HG03354 (cell line): ENCODE measurements around the gene CLIP4.
"Not testable (repeated sequence)": the region's sequence is repeated elsewhere in the genome, so short reads cannot be mapped to it uniquely, and the experiment has no call there.

Experiments
- ATAC-seq: cut with Tn5 transposase; IDR thresholded peaks from one replicate; pipeline ENCODE4 v1.9.1; 2021; ENCODE audit warnings: mild to moderate bottlenecking; ENCODE audit not compliant: unreplicated experiment, poor library complexity, severe bottlenecking

The CLIP4 gene

DNA sequence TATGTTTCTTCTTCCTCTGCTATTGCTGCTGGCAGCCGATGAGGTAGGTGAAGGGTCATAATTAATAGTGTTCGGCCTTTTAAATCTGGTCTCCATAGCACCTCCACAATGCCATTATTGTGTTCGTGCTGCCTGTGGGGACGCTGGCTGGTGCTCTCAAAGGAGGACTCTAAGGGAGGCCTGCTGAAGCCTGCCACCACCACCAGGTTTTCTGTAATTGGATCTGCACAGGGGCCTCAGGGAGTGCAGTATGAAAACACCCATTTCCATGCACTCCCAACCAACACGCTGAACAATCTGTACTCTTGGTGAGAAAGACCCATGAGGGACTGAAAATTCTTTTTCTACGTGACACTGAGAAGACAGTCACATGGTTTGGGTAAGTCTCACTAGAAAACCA is 17.6 kb upstream of the CLIP4 start:
- no peak for ATAC-seq

- ATAC-seq: no peak
These were observed 14.7 kb upstream of the CLIP4 start for GRCh38 chr2:29100564-29100963.

DNA sequence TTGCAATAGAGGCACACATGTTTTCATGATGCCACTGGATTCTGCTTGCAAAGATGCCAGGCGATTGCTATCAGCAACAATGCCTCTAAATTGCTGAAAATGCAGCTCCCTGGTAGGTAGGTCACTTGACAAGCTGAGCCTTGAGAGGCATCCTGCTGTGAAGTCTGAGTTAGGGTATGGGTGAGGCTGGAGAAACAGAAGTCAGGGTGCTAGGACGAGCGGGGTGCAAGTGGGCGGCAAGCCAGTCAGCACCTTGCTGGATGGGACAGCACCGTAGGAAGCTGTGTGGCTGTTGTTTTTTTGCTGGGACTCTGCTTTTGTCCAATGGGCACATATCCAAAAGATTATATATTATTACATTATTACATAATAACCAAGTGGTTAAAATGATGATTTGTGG is 10.5 kb upstream of the CLIP4 start:
- no peak for ATAC-seq

DNA sequence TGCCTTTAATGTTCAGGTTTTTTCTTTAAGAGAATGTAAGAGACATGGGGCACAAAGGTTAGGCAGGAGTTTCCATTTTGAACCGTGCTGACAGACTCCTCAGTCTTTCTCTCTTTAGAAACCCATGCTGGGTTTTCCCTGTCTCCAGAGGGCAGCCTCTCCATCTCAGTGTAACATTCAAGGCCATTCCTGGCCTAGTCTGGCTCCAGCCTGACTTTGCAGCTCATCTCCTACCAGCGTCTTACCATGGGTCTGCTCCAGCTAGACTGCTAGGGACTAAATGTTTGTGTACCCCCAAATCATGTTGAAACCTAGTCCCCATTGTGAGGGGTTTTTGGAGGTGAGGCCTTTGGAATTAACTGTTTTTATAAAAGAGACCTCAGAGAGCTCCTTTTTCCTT is 9.8 kb upstream of the CLIP4 start:
- no peak for ATAC-seq

DNA sequence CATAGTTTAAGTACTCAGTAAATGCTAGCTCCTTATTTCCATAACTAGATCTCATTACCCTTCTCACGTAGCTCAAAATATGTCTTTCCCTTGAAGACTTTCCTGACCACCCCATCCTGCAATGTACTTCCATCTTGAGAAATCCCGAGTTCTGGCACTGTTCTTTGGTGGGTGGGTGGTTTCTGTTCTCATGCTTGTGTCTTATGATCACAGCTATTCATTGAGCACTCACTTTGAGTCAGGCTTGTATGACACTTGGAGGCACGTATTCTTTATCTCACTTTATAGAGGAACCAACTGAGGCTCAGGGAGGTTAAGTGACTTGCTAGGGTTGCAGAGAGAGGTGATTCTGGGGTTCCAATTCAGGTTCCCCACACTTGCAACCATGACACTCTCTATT is 9.0 kb upstream of the CLIP4 start:
- no peak for ATAC-seq

DNA sequence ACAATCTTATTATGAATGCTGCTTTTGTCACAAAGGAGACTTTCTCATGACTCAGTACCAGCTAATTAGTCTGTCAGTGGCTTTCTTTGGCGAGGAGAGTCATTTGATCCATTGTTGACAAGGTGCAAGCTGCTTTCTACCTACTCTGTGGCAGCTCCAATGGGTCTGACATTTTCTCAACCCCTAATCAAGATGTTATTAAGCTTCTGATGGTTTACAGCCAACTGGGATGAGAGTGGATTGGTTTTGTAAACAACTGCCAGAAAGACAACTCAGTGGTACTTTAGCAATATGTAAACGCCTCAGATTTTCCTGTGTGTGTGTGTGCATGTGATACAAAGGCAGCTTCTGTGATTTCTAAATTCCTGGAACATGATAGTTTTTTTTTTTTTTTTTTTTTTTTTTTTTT is 8.2 kb upstream of the CLIP4 start:
- ATAC-seq: no peak

GRCh38 chr2:29107547-29107946 is 7.7 kb upstream of the CLIP4 start:
- ATAC-seq: not testable (repeated sequence)

DNA sequence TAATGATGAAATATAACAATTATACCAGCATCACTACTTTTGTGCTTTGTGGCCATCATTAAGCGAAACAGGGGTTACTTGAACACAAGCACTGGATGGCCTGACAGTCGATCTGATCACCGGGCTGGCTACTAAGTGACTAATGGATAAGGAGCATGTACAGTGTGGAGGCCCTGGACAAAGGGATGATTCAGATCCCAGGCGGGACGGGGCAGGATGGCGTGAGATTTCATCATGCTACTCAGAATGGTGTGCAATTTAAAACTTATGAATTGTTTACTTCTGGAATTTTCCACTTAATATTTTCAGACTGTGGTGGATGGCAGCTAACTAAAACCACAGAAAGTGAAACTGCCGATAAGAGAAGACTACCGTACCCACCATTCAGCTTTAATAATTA is 7.0 kb upstream of the CLIP4 start:
- no peak for ATAC-seq

DNA sequence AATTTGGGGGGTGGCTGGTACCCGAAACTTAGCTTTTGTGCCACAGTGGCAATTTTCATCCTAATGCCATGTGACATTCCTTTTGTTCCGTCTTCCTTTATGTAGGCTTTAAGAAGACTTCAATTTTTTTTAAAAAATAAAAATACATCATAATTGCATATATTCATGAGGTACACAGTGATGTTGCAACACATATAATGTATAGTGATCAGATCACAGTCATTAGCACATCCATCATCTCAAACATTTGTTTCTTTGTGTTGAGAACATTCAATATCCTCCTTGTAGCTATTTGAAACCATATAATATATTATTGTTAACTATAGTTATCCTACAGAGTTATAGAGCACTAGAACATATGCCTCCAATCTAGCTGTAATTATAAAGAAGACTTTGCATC is 6.0 kb upstream of the CLIP4 start:
- ATAC-seq: no peak

- ATAC-seq: peak; percentile 46
These were observed 4.2 kb upstream of the CLIP4 start for GRCh38 chr2:29110916-29111535.

- ATAC-seq: no peak
These were observed 2.8 kb upstream of the CLIP4 start for GRCh38 chr2:29112379-29112778.

- no peak for ATAC-seq
These were observed 2.1 kb upstream of the CLIP4 start for GRCh38 chr2:29113027-29113686.

- ATAC-seq: peak; percentile 28
These were observed 1.3 kb upstream of the CLIP4 start for GRCh38 chr2:29113891-29114321.

- no peak for ATAC-seq
These were observed 649 bp upstream of the CLIP4 start for GRCh38 chr2:29114586-29114945.

DNA sequence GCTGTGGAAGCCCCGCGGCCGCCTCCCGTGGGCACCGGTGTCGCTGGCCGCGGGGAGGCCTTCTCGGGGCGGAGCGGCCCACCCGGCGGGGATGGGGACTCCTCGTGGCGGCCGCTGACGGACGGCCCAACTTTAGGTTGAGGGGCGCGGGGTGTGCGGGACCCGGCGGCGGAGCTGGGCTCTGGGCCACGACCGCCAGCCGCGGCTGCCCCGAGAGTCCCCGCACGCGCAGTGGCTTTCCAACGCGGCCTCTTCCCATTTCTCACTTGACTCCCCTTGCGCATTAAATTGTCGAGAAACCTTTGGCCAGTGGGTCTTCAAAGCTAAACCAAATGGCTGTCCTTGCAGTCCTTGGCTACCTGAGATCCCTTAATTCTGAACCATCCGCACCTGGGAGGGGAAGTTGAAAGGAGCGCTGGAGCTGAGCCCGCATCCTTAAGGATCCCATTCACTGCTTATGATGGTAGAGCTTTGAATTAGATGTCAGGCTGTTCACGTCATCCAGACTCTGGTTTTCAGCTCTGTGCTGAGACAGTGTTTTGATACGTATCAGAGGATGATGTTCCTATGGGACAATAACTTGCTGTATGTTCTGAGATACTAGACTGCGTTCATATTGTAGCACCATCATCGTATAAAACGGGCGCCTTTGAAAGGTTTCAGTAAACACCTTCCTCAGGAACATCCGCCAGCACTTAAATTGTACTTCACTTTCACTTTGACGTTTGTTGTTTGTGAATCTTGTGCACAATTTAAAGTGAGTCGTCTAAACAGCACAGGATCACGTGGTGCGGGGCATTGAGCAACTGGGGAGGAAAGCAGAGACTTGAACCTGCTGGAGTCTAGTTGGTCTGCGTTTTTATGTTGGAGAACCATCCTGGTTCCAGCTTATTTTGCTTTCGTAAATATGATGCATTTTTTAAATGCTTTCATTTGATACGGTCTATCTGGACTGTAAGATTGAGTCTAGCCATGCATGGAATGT is 874 bp downstream of the CLIP4 start:
- peak; percentile 52 for ATAC-seq

DNA sequence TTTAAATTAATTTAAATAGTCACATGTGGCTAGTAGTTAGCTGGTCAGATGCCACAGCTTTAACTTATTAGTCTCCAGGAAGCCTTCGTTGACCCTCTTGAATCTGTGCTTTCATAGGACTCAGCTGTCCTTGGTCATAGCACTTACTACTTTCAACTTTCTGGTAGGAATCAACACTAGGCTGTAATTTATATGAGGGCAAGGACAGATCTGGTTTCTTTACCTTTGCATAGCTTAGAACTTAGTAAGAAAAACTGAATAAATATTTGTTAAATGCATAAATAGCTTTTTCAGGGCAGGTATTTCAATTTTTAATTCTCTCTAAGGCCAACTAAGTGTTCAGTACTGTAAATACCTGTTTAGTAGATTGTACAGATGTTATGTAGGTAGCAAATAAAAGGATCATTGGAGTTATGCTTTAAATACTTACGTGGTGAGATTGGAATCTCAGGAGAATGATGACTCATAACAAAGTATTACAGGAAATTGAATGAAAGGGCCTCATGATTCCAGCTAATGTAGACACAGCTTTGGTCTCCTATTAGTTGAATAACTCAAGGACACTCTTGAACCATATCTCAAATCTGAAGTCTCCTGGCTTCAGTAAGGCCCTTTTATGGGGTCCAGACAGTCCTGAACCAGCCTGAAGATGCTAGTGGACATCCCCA is 2.6 kb downstream of the CLIP4 start:
- ATAC-seq: no peak

GRCh38 chr2:29119211-29119610 is 4.0 kb downstream of the CLIP4 start:
- ATAC-seq: no peak

GRCh38 chr2:29120846-29121245 is 5.6 kb downstream of the CLIP4 start:
- ATAC-seq: no peak

DNA sequence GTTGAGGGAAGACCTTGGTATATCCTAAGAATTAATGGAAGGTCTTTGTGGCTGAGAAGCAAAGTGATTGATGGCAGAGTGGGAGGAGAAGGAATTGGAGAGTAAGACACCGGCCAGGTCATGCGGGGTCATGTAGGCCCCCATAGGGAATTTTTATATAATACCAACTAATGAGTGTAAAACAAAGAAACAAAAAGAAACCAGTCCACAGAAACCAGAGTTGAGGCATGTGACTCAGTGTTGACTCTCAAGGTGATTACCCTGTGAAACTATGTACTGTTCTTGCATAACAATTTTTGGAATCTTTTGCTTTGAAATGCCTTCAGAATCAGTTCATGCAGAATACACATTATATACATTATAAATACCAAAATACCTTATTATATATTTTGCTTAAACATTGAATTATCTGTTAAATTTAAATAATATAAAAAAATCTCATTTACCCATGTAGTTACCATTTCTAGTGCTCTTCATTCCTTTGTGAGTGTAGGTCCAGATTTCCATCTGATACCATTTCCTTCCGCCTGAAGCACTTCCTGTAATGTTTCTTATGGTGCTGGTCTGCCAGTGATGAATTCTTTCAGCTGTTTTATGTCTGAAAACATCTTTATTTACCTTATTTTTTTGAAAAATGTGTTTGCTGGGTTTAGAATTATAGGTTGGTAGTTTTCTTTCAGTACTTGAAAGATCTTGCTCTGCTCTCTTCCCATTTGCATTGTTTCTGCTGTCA is 8.6 kb downstream of the CLIP4 start:
- no peak for ATAC-seq

DNA sequence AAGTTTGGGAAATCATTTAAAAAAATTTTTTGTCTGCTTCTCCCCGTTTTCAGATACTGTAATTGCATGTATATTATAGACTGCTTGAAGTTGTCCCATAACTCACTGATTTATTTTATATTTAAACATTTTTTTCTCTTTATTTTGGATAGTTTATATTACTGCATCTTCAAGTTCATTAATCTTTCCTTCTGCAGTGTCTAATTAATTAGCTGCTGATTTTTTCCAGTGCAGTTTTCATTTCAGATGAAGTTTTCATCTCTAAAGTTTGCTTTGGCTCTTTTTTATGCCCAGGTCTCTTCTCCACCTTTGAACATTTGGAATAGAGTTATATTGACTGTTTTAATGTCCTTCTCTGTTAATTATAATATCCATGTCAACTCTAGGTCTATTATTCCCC is 9.3 kb downstream of the CLIP4 start:
- ATAC-seq: no peak
